CD14-positive monocyte (primary cell): ENCODE measurements around the gene TRPC4AP. TPM values are rescaled to one million over a fixed set of nuclear protein-coding genes. Genes with fewer than 3 reads are reported as not detected.
"Not testable (repeated sequence)": the region's sequence is repeated elsewhere in the genome, so short reads cannot be mapped to it uniquely, and the experiment has no call there.

ENCODE experiments used
- DNase-seq, 3 donors: peaks; one replicate each; pipeline ENCODE4 v3.0.0-alpha.2; 2011 to 2022
- H2AFZ ChIP-seq: 2 replicates; pipeline ENCODE4 v1.6.0; 2012; ENCODE audit warnings: mild to moderate bottlenecking, low read depth, low read length, inconsistent platforms; ENCODE audit not compliant: insufficient read depth, poor library complexity, severe bottlenecking
- H3K27ac ChIP-seq, 2 donors: 1 replicate in 1 of 2; 2 replicates in 1 of 2; pipeline ENCODE4 v1.5.1; 2012 to 2013; ENCODE audit warnings: low read length in 2 of 2, control low read depth in 1 of 2, inconsistent platforms in 1 of 2, low read depth in 1 of 2, mild to moderate bottlenecking in 1 of 2
- H3K27me3 ChIP-seq, 2 donors: one replicate each; pipeline versions ENCODE4 v1.6.0 to v1.6.1; 2011 to 2013; ENCODE audit warnings: low read length in 2 of 2; ENCODE audit not compliant: control insufficient read depth in 2 of 2, insufficient read depth in 2 of 2
- H3K36me3 ChIP-seq, 2 donors: replicated peaks in 1 of 2; 1 replicate in 1 of 2; 2 replicates in 1 of 2; pipeline versions ENCODE4 v1.5.1 to v1.6.1; 2012 to 2013; ENCODE audit warnings: low read length in 2 of 2, control low read depth in 1 of 2, inconsistent platforms in 1 of 2, mild to moderate bottlenecking in 1 of 2; ENCODE audit not compliant: insufficient read depth in 2 of 2, control insufficient read depth in 1 of 2
- H3K4me1 ChIP-seq, 2 donors: 1 replicate in 1 of 2; 2 replicates in 1 of 2; pipeline versions ENCODE4 v1.5.1 to v1.6.1; 2012 to 2013; ENCODE audit warnings: low read length in 2 of 2, control low read depth in 1 of 2, inconsistent platforms in 1 of 2, mild to moderate bottlenecking in 1 of 2, moderate library complexity in 1 of 2; ENCODE audit not compliant: insufficient read depth in 2 of 2, control insufficient read depth in 1 of 2
- H3K4me2 ChIP-seq: replicated peaks from 2 replicates; pipeline ENCODE3; 2012; ENCODE audit warnings: low read length, moderate library complexity, mild to moderate bottlenecking; ENCODE audit not compliant: poor library complexity, severe bottlenecking; ENCODE audit errors: extremely low read depth
- H3K4me3 ChIP-seq, 3 experiments: fragments of 200-600 bp in 1 of 3; sonication (generic) in 1 of 3; replicated peaks in 1 of 3; 1 replicate in 2 of 3; 2 replicates in 1 of 3; pipeline ENCODE4 v1.5.1; 2011 to 2013; ENCODE audit warnings: low read length in 3 of 3, mild to moderate bottlenecking in 3 of 3, control low read depth in 2 of 3, low read depth in 2 of 3, inconsistent platforms in 1 of 3, moderate library complexity in 1 of 3
- H3K79me2 ChIP-seq: 2 replicates; pipeline ENCODE4 v1.6.0; 2012; ENCODE audit warnings: mild to moderate bottlenecking, control low read depth, inconsistent platforms, low read length, moderate library complexity; ENCODE audit not compliant: insufficient read depth
- H3K9ac ChIP-seq: 2 replicates; pipeline ENCODE4 v1.6.0; 2017; ENCODE audit warnings: low read length, mild to moderate bottlenecking; ENCODE audit not compliant: insufficient read depth, poor library complexity, severe bottlenecking
- H3K9me3 ChIP-seq, 2 donors: replicated peaks in 1 of 2; 1 replicate in 1 of 2; 2 replicates in 1 of 2; pipeline versions ENCODE4 v1.5.1 to v1.6.1; 2012 to 2013; ENCODE audit warnings: low read length in 2 of 2, control low read depth in 1 of 2; ENCODE audit not compliant: control insufficient read depth in 1 of 2, insufficient read depth in 1 of 2
- H4K20me1 ChIP-seq: 2 replicates; pipeline ENCODE4 v1.6.0; 2012; ENCODE audit warnings: mild to moderate bottlenecking, low read length, control low read depth, moderate library complexity; ENCODE audit not compliant: insufficient read depth
- H3K27ac Mint-ChIP-seq, 7 donors: one replicate each; pipeline ENCODE4 v1.8.0; 2020; ENCODE audit warnings: mild to moderate bottlenecking in 7 of 7, mixed read lengths in 7 of 7, moderate library complexity in 6 of 7, inconsistent platforms in 2 of 7
- H3K27me3 Mint-ChIP-seq, 3 donors: one replicate each; pipeline ENCODE4 v1.8.0; 2021 to 2022; ENCODE audit warnings: low read depth in 3 of 3, mild to moderate bottlenecking in 3 of 3, mixed read lengths in 3 of 3, moderate library complexity in 3 of 3, inconsistent platforms in 1 of 3
- H3K36me3 Mint-ChIP-seq, 2 donors: one replicate each; pipeline ENCODE4 v1.8.0; 2020; ENCODE audit warnings: mixed read lengths in 2 of 2, inconsistent platforms in 1 of 2, mild to moderate bottlenecking in 1 of 2
- H3K4me1 Mint-ChIP-seq: one replicate; pipeline ENCODE4 v1.8.0; 2020; ENCODE audit warnings: mild to moderate bottlenecking, mixed read lengths
- H3K4me3 Mint-ChIP-seq, 2 donors: one replicate each; pipeline ENCODE4 v1.8.0; 2020; ENCODE audit warnings: mild to moderate bottlenecking in 2 of 2, mixed read lengths in 2 of 2, moderate library complexity in 1 of 2
- H3K9me3 Mint-ChIP-seq, 7 donors: one replicate each; pipeline ENCODE4 v1.8.0; 2020 to 2022; ENCODE audit warnings: mixed read lengths in 7 of 7, mild to moderate bottlenecking in 6 of 7, moderate library complexity in 6 of 7, inconsistent platforms in 2 of 7
- CTCF ChIP-seq: fragments of 200-600 bp; IDR thresholded peaks from one replicate; pipeline ENCODE4 v1.8.0; 2022; ENCODE audit warnings: antibody characterized with exemption, mild to moderate bottlenecking
- WGBS: methylation state at CpG from one replicate; pipeline ENCODE4 v1.1.5; 2013; ENCODE audit warnings: missing lambda C conversion rate; ENCODE audit not compliant: insufficient coverage; 5-methylcytosine and 5-hydroxymethylcytosine counted together
- intact Hi-C, 2 donors: fragments of 100-400 bp; cut with micrococcal nuclease; formaldehyde crosslinking; loops; one replicate each; pipeline versions ENCODE4 v1.15.0 to v1.15.1; 2023
- polyA plus RNA-seq, 3 donors: library from polyadenylated mRNA; depleted of rRNA in 1 of 3; unstranded in 2 of 3; stranded (reverse) in 1 of 3; fragments of 300-500 nt in 2 of 3; fragments of >200 nt in 1 of 3; fragmentation: Illumina TruSeq in 2 of 3; gene quantifications; 1 replicate in 2 of 3; 2 replicates in 1 of 3; pipeline ENCODE4 v1.2.3, GENCODE V29; 2012 to 2021

TRPC4AP gene
- polyA plus RNA-seq, 3 donors: 80.8 to 98.4 (median 88.6) TPM

GRCh38 chr20:35085477-35086225 is 7.0 kb downstream of the TRPC4AP start:
- no peak for DNase-seq
- WGBS: 73% methylated on average over 3 of the region's 11 CpGs
- no peak for TF ChIP-seq CTCF

GRCh38 chr20:35084998-35085397 is 7.6 kb downstream of the TRPC4AP start:
- Histone ChIP-seq H3K4me3 (no peak overlapping the region), H3K4me1 (peaks cover 21 to 28% of the 10 kb centered on the region in 2 donors), H3K9me3 (no peaks in the 10 kb centered on the region), H3K27me3 (no peaks in the 10 kb centered on the region), H3K79me2 (peaks cover 97% of the 10 kb centered on the region), H3K4me2 (no peak overlapping the region), H4K20me1 (peaks cover 96% of the 10 kb centered on the region), H2AFZ (no peak overlapping the region), H3K27ac (no peak overlapping the region), H3K36me3 (peaks cover 2 to 7% of the 10 kb centered on the region in 2 donors), H3K9ac (no peak overlapping the region)
- no peak for TF ChIP-seq CTCF
- WGBS: 100% methylated on average over 1 of the region's 3 CpGs
- H3K36me3 Mint-ChIP-seq: peaks cover 0 to 17% of the 10 kb centered on the region in 2 donors
- no peaks in the 10 kb centered on the region for H3K9me3 Mint-ChIP-seq
- intact Hi-C loops: no loop called here
- no peak overlapping the region for H3K4me3 Mint-ChIP-seq
- no peak overlapping the region for H3K27ac Mint-ChIP-seq
- peaks cover 0 to 1% (median 0%) of the 10 kb centered on the region in 3 donors for H3K27me3 Mint-ChIP-seq
- H3K4me1 Mint-ChIP-seq: peaks cover 39% of the 10 kb centered on the region
- no peak for DNase-seq

More at GRCh38 chr20:35085477-35086225, 7.0 kb downstream of the TRPC4AP start:
- Histone ChIP-seq H3K4me1 (peaks cover 21 to 34% of the 10 kb centered on the region in 2 donors), H3K27me3 (no peaks in the 10 kb centered on the region), H3K9ac (no peak overlapping the region), H3K79me2 (peaks cover 97% of the 10 kb centered on the region), H4K20me1 (peaks cover 96% of the 10 kb centered on the region), H3K36me3 (peaks cover 2 to 7% of the 10 kb centered on the region in 2 donors), H3K4me3 (no peak overlapping the region), H3K27ac (no peak overlapping the region), H3K9me3 (no peaks in the 10 kb centered on the region), H3K4me2 (no peak overlapping the region), H2AFZ (no peak overlapping the region)
- intact Hi-C loops: no loop called here
- peaks cover 0 to 3% (median 1%) of the 10 kb centered on the region in 3 donors for H3K27me3 Mint-ChIP-seq
- no peak overlapping the region for H3K4me3 Mint-ChIP-seq
- no peak overlapping the region for H3K27ac Mint-ChIP-seq
- peaks cover 44% of the 10 kb centered on the region for H3K4me1 Mint-ChIP-seq
- H3K9me3 Mint-ChIP-seq: no peaks in the 10 kb centered on the region
- H3K36me3 Mint-ChIP-seq: peaks cover 0 to 17% of the 10 kb centered on the region in 2 donors

GRCh38 chr20:35080348-35080642 is 12.3 kb downstream of the TRPC4AP start:
- H3K27ac Mint-ChIP-seq: peak overlapping the region in 3 of 7 donors; percentile 19 to 46 (median 35)
- peaks cover 26 to 33% of the 10 kb centered on the region in 2 donors for H3K36me3 ChIP-seq
- H4K20me1 ChIP-seq: peaks cover 83% of the 10 kb centered on the region
- peaks cover 13% of the 10 kb centered on the region for H3K4me1 Mint-ChIP-seq
- peaks cover 79% of the 10 kb centered on the region for H3K79me2 ChIP-seq
- H3K4me2 ChIP-seq, DNase-seq, H3K27ac ChIP-seq, H3K4me1 ChIP-seq, H3K27me3 ChIP-seq, H3K9me3 ChIP-seq, intact Hi-C loops, H3K4me3 Mint-ChIP-seq, H3K9ac ChIP-seq, H2AFZ ChIP-seq, H3K27me3 Mint-ChIP-seq, H3K4me3 ChIP-seq: not testable (repeated sequence)
- WGBS: no CpG with 5 or more reads among the region's 5 CpGs
- peaks cover 0 to 11% (median 3%) of the 10 kb centered on the region in 7 donors for H3K9me3 Mint-ChIP-seq
- peaks cover 30 to 54% of the 10 kb centered on the region in 2 donors for H3K36me3 Mint-ChIP-seq
